RWPE1 (cell line): ENCODE results near the gene ZNF431.
"Not testable (repeated sequence)": the region's sequence is repeated elsewhere in the genome, so short reads cannot be mapped to it uniquely, and the experiment has no call there.

Source experiments
- CTCF ChIA-PET: fragments of 350-600 bp; sonication (Branson Sonifier 250); formaldehyde crosslinking; extraction: SDS; loops from one replicate; lab custom pipeline; 2021; lab: Yijun Ruan, JAX
- POLR2A ChIA-PET: fragments of 400-600 bp; formaldehyde crosslinking; extraction: SDS; loops from one replicate; lab custom pipeline; 2020; ENCODE audit warnings: antibody characterized with exemption; ENCODE audit not compliant: low non-redundant PET; lab: Yijun Ruan, JAX
- DNase-seq: peaks from one replicate; pipeline ENCODE4 v3.0.0; 2012; ENCODE audit warnings: low spot score
- H3K27ac ChIP-seq: fragments of 450-650 bp; 2 replicates; pipeline ENCODE4 v1.5.1; 2017
- CTCF ChIP-seq: fragments of 450-650 bp; conservative IDR thresholded peaks from 2 replicates; pipeline ENCODE4 v1.5.1; 2017; ENCODE audit warnings: low read depth, mild to moderate bottlenecking

Gene ZNF431

GRCh38 chr19:21128901-21129698 is 12.7 kb upstream of the ZNF431 start:
- ChIA-PET POLR2A (no interaction called here), CTCF (no interaction called here)
- no peak for DNase-seq
- no peak for TF ChIP-seq CTCF
- no peak overlapping the region for H3K27ac ChIP-seq

GRCh38 chr19:21130097-21130775 is 11.6 kb upstream of the ZNF431 start:
- TF ChIP-seq CTCF: no peak
- CTCF ChIA-PET: no interaction called here
- peak; percentile 13 for DNase-seq
- H3K27ac ChIP-seq: no peak overlapping the region
- POLR2A ChIA-PET: no interaction called here

- ChIA-PET POLR2A (no interaction called here), CTCF (no interaction called here)
- no peak for DNase-seq
- TF ChIP-seq CTCF: no peak
- no peak overlapping the region for H3K27ac ChIP-seq
Observed at GRCh38 chr19:21133633-21134032, 8.2 kb upstream of the ZNF431 start.

- no peak for DNase-seq
- no peak overlapping the region for H3K27ac ChIP-seq
- ChIA-PET CTCF (no interaction called here), POLR2A (no interaction called here)
- no peak for TF ChIP-seq CTCF
Observed at GRCh38 chr19:21134934-21135366, 6.9 kb upstream of the ZNF431 start.

- no peak for TF ChIP-seq CTCF
- POLR2A ChIA-PET: no interaction called here
- DNase-seq: no peak
- CTCF ChIA-PET: interaction anchor here (0.6 kb wide), 1 partner anchor 469 kb away, joined by 3 read pairs; no protein-coding TSS in a partner anchor
- no peak overlapping the region for H3K27ac ChIP-seq
Observed at GRCh38 chr19:21135433-21135832, 6.4 kb upstream of the ZNF431 start.

GRCh38 chr19:21138130-21138529 is 3.7 kb upstream of the ZNF431 start:
- POLR2A ChIA-PET: no interaction called here

GRCh38 chr19:21141006-21141405 is 834 bp upstream of the ZNF431 start:
- CTCF ChIA-PET, H3K27ac ChIP-seq, DNase-seq, POLR2A ChIA-PET: not testable (repeated sequence)

More at GRCh38 chr19:21138130-21138529, 3.7 kb upstream of the ZNF431 start:
- CTCF ChIA-PET: no interaction called here
- no peak for TF ChIP-seq CTCF
- no peak overlapping the region for H3K27ac ChIP-seq
- DNase-seq: no peak
